CD4-positive, alpha-beta T cell treated with Interleukin-6 for 4 hours (primary cell): ENCODE data around the gene RPL19.
"Not testable (repeated sequence)": the region's sequence is repeated elsewhere in the genome, so short reads cannot be mapped to it uniquely, and the experiment has no call there.

ENCODE experiments used
- DNase-seq: peaks from one replicate; pipeline ENCODE4 v3.0.0-alpha.2; 2020; ENCODE audit warnings: mixed read lengths

Gene RPL19

GRCh38 chr17:39200070-39200879 is at the start of gene RPL19:
Gene RPL19, plus strand, starts transcription at chr17:39200283. Its CDS starts 62 bp downstream, at chr17:39200345.
- DNase-seq: peak; percentile 84

GRCh38 chr17:39150795-39151149 is 49.3 kb upstream of the RPL19 start:
- no peak for DNase-seq

- DNase-seq: peak; percentile 38
These were observed 48.7 kb upstream of the RPL19 start, which contains the start of gene PLXDC1 for GRCh38 chr17:39151150-39151942. Gene PLXDC1, minus strand, starts transcription at chr17:39151637. Its CDS starts 200 bp downstream, at chr17:39151437.

GRCh38 chr17:39151943-39152818 is 47.9 kb upstream of the RPL19 start:
- peak; percentile 61 for DNase-seq

GRCh38 chr17:39153599-39154051 is 46.5 kb upstream of the RPL19 start:
- DNase-seq: peak; percentile 90

- no peak for DNase-seq
These were observed 44.4 kb upstream of the RPL19 start for GRCh38 chr17:39155654-39156053.

- DNase-seq: no peak
These were observed 43.6 kb upstream of the RPL19 start for GRCh38 chr17:39156491-39156890.

- no peak for DNase-seq
These were observed 41.5 kb upstream of the RPL19 start for GRCh38 chr17:39158623-39159022.

- DNase-seq: no peak
These were observed 38.1 kb upstream of the RPL19 start for GRCh38 chr17:39161962-39162361.

GRCh38 chr17:39164675-39165143 is 35.4 kb upstream of the RPL19 start:
- DNase-seq: peak; percentile 80

- DNase-seq: no peak
These were observed 34.8 kb upstream of the RPL19 start for GRCh38 chr17:39165178-39165840.

- no peak for DNase-seq
These were observed 34.2 kb upstream of the RPL19 start, which contains the start of gene ARL5C for GRCh38 chr17:39165841-39166349. Gene ARL5C, minus strand, starts transcription at chr17:39166161. Its CDS starts 401 bp downstream, at chr17:39165760.

GRCh38 chr17:39166437-39167335 is 33.4 kb upstream of the RPL19 start:
- no peak for DNase-seq

GRCh38 chr17:39167476-39167875 is 32.6 kb upstream of the RPL19 start:
- no peak for DNase-seq

GRCh38 chr17:39168503-39168902 is 31.6 kb upstream of the RPL19 start:
- not testable (repeated sequence) for DNase-seq

- DNase-seq: no peak
These were observed 31.0 kb upstream of the RPL19 start for GRCh38 chr17:39169101-39169500.

GRCh38 chr17:39169518-39169917 is 30.6 kb upstream of the RPL19 start:
- DNase-seq: no peak

GRCh38 chr17:39170109-39170508 is 30.0 kb upstream of the RPL19 start:
- no peak for DNase-seq

- no peak for DNase-seq
These were observed 29.5 kb upstream of the RPL19 start for GRCh38 chr17:39170558-39170957.

GRCh38 chr17:39171933-39172332 is 28.1 kb upstream of the RPL19 start:
- no peak for DNase-seq

GRCh38 chr17:39173080-39173479 is 27.0 kb upstream of the RPL19 start:
- DNase-seq: no peak
